Lung (tissue), 12 donors: ENCODE measurements around the gene SCN5A. TPM values are rescaled to one million over a fixed set of nuclear protein-coding genes. Genes with fewer than 3 reads are reported as not detected.

Source experiments
- ATAC-seq: fragments of 200-7000 bp; cut with Tn5 transposase; one replicate; pipeline ENCODE4 v1.9.1; 2020; ENCODE audit warnings: moderate number of reproducible peaks; ENCODE audit not compliant: insufficient read depth, low FRiP score
- DNase-seq, 3 donors: peaks; one replicate each; pipeline ENCODE4 v3.0.0-alpha.2; 2013 to 2017
- H3K27ac ChIP-seq, 2 donors: one replicate each; pipeline ENCODE4 v1.5.1; 2013; ENCODE audit warnings: mild to moderate bottlenecking in 2 of 2, moderate library complexity in 2 of 2, control low read depth in 1 of 2, inconsistent platforms in 1 of 2, low read depth in 1 of 2, low read length in 1 of 2
- H3K27me3 ChIP-seq, 3 donors: one replicate each; pipeline ENCODE4 v1.5.1; 2013; ENCODE audit warnings: low read length in 2 of 3; ENCODE audit not compliant: control insufficient read depth in 3 of 3, insufficient read depth in 3 of 3
- H3K36me3 ChIP-seq, 4 donors: one replicate each; pipeline ENCODE4 v1.5.1; 2013; ENCODE audit warnings: low read length in 4 of 4, mild to moderate bottlenecking in 1 of 4, moderate library complexity in 1 of 4; ENCODE audit not compliant: control insufficient read depth in 4 of 4, insufficient read depth in 4 of 4
- H3K4me1 ChIP-seq, 5 donors: one replicate each; pipeline ENCODE4 v1.5.1; 2013; ENCODE audit warnings: low read length in 5 of 5, mild to moderate bottlenecking in 2 of 5, moderate library complexity in 1 of 5; ENCODE audit not compliant: control insufficient read depth in 5 of 5, insufficient read depth in 5 of 5
- H3K4me3 ChIP-seq: one replicate; pipeline ENCODE4 v1.5.1; 2013; ENCODE audit warnings: mild to moderate bottlenecking, control low read depth, moderate library complexity
- H3K9ac ChIP-seq, 2 donors: one replicate each; pipeline ENCODE4 v1.5.1; 2013; ENCODE audit warnings: low read length in 2 of 2, control low read depth in 1 of 2; ENCODE audit not compliant: insufficient read depth in 1 of 2
- H3K9me3 ChIP-seq, 4 donors: one replicate each; pipeline ENCODE4 v1.5.1; 2013; ENCODE audit warnings: low read length in 3 of 4, mild to moderate bottlenecking in 1 of 4, moderate library complexity in 1 of 4; ENCODE audit not compliant: control insufficient read depth in 4 of 4, insufficient read depth in 3 of 4
- WGBS, 2 donors: extraction: QIAGEN DNeasy Blood & Tissue Kit; methylation state at CpG; one replicate each; pipeline ENCODE4 v1.1.7; 2013; 5-methylcytosine and 5-hydroxymethylcytosine counted together
- polyA plus RNA-seq, 2 donors: library from polyadenylated mRNA; stranded (reverse); fragments of 200-250 nt; gene quantifications; one replicate each; pipeline ENCODE4 v1.2.1, GENCODE V29; 2013
- total RNA-seq, 2 donors: library from RNA; depleted of rRNA in 1 of 2; stranded (reverse); fragments of >200 nt in 1 of 2; gene quantifications; one replicate each; pipeline ENCODE4 v1.2.1, GENCODE V29; 2014 to 2021
- TF ChIP-seq, protein P1 (sequence below): IDR thresholded peaks from 2 replicates; pipeline ENCODE4 v1.5.1; 2012; ENCODE audit warnings: mild to moderate bottlenecking; ENCODE audit errors: control extremely low read depth, extremely low read depth
- donor health status: control.
- donor health status: control.
- donor health status: Bipolar disorder and iron deficiency.
- donor health status: healthy.
- donor health status: DM: yes; HTN: yes; CAD: no.

The SCN5A gene
- total and polyA plus RNA-seq, 4 donors: 0.02 to 2.5 (median 0.37) TPM

DNA sequence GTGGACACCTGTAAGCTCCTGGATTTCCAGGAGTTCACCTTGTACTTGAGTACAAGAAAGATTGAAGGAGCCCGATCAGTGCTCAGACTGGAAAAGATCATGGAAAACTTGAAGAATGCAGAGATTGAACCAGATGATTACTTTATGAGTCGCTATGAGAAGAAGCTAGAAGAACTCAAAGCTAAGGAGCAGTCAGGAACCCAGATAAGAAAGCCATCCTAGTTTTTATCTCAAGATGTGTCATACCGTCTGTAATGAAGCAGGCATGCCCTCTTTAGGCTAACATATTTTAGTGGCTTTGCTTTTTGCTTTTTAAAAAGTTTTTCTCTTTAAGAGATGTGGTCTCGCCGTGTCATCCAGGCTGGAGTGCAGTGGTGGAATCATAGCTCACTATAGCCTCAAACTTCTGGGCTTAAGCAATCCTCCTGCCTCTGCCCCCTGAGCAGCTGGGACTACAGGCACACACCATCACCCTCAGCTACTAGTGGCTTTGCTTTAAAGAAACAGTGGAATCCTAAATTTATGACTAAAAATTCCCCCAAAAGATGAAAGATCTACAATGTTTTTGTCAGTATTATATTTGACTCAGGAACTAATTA, 125.2 kb downstream of the SCN5A start:
- ATAC-seq (no peak), DNase-seq (no peak)
- H3K4me3 ChIP-seq: no peak overlapping the region
- no peak overlapping the region for H3K9ac ChIP-seq
- TF ChIP-seq, protein P1, sequence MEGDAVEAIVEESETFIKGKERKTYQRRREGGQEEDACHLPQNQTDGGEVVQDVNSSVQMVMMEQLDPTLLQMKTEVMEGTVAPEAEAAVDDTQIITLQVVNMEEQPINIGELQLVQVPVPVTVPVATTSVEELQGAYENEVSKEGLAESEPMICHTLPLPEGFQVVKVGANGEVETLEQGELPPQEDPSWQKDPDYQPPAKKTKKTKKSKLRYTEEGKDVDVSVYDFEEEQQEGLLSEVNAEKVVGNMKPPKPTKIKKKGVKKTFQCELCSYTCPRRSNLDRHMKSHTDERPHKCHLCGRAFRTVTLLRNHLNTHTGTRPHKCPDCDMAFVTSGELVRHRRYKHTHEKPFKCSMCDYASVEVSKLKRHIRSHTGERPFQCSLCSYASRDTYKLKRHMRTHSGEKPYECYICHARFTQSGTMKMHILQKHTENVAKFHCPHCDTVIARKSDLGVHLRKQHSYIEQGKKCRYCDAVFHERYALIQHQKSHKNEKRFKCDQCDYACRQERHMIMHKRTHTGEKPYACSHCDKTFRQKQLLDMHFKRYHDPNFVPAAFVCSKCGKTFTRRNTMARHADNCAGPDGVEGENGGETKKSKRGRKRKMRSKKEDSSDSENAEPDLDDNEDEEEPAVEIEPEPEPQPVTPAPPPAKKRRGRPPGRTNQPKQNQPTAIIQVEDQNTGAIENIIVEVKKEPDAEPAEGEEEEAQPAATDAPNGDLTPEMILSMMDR: no peak
- H3K36me3 ChIP-seq: peaks cover 7 to 29% (median 24%) of the 10 kb centered on the region in 4 donors
- no peaks in the 10 kb centered on the region for H3K27me3 ChIP-seq
- peaks cover 0 to 6% (median 0%) of the 10 kb centered on the region in 5 donors for H3K4me1 ChIP-seq
- no peaks in the 10 kb centered on the region for H3K9me3 ChIP-seq
- H3K27ac ChIP-seq: no peak overlapping the region
- 93 to 94% methylated on average over 5 of the region's 5 CpGs for WGBS, 2 donors

DNA sequence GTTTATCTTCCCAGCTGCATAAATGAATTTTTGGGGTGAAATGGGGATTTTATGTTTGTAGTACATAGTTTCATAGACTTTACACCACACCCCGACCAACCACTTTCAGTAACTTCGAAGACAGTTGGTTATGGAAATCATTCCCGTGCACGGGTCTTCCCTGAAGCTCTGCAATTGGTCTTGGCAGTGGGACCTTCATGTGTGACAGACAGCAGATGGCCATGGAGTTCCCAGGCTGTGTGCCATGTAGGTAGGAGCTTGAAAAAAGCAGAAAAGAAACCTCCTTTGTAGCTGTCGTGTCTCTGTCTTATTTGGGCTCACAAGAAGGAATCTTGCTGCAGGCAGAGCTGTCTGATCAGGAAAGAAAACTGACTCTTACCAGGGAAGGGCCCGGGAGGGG, 127.5 kb downstream of the SCN5A start:
- H3K36me3 ChIP-seq: peaks cover 4 to 30% (median 22%) of the 10 kb centered on the region in 4 donors
- DNase-seq (no peak), ATAC-seq (no peak)
- H3K4me1 ChIP-seq: peaks cover 0 to 10% (median 0%) of the 10 kb centered on the region in 5 donors
- H3K27ac ChIP-seq: no peak overlapping the region
- no peaks in the 10 kb centered on the region for H3K27me3 ChIP-seq
- no peak overlapping the region for H3K9ac ChIP-seq
- H3K9me3 ChIP-seq: no peaks in the 10 kb centered on the region
- no peak overlapping the region for H3K4me3 ChIP-seq
- 94 to 97% methylated on average over 6 of the region's 6 CpGs for WGBS, 2 donors
- TF ChIP-seq, protein P1: no peak

DNA sequence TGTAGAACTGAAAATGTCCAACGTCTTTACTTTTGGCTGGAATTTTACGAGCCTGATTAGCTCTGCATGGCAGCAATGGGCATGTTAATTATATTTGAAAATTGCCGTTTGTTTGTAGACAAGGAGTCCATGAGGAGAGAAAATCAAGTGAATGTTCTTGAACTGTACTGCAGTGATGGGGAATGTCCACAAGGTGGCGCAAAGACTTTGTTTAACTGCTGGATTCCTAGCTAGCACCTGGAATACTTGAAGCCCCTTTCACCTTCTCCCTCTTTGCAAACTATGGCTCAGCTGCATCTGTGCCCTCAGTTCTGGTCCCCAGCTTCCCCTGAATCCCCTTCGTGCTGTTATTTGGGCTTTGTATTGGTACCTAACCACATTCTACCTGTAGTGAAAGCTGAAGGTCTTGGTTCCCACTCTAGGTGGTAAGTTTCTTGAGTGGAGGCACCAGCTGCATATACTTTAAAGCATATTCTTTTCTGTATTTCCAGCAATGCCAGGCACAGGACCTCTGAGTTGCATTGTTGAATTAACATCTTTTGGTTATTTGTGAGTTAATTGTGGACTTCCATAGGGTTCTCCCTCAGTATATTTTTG, 128.0 kb downstream of the SCN5A start:
- no peak overlapping the region for H3K27ac ChIP-seq
- TF ChIP-seq, protein P1: peak; percentile 86
- peaks cover 0 to 10% (median 0%) of the 10 kb centered on the region in 5 donors for H3K4me1 ChIP-seq
- peak; percentile 47 for ATAC-seq
- H3K36me3 ChIP-seq: peaks cover 4 to 33% (median 22%) of the 10 kb centered on the region in 4 donors
- DNase-seq: peak; percentile 75 to 84 (median 82)
- H3K27me3 ChIP-seq: no peaks in the 10 kb centered on the region
- no peak overlapping the region for H3K9ac ChIP-seq
- 5 to 8% methylated on average over 5 of the region's 5 CpGs for WGBS, 2 donors
- no peak overlapping the region for H3K4me3 ChIP-seq
- H3K9me3 ChIP-seq: no peaks in the 10 kb centered on the region
